ENCODE measurements around the gene ITPRID2.

DNA sequence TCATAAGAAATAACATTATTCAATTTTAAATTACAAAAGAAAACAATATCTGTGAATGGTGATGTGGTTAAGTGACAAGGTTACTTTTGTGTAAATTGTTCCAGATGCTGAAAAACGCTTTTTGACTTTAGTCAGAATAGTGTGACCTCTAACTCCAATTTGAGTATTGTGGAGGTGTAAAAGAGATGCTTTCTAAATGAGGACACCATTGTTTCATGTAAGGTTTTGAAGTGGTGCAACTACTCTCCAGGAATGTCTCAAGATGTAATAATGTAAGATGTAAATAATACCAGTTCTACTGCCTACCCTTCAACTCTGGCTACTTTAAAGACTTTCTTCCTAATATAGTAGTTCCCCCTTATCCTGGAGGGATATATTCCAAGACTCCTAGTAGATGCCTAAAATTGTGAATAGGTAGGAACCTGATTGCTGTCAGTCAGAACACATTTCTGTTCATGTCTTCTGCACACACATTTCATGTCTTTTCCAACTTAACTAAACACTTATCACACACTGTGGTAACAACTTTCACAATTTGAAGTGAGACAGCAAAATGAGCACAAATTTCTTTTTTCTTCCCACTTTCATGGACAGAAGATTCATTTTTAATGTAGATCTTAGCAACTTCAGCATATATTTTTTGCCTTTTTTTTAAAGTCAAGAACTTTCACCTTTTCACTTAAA, 55.1 kb downstream of the ITPRID2 start:
- TF ChIP-seq, protein P1, sequence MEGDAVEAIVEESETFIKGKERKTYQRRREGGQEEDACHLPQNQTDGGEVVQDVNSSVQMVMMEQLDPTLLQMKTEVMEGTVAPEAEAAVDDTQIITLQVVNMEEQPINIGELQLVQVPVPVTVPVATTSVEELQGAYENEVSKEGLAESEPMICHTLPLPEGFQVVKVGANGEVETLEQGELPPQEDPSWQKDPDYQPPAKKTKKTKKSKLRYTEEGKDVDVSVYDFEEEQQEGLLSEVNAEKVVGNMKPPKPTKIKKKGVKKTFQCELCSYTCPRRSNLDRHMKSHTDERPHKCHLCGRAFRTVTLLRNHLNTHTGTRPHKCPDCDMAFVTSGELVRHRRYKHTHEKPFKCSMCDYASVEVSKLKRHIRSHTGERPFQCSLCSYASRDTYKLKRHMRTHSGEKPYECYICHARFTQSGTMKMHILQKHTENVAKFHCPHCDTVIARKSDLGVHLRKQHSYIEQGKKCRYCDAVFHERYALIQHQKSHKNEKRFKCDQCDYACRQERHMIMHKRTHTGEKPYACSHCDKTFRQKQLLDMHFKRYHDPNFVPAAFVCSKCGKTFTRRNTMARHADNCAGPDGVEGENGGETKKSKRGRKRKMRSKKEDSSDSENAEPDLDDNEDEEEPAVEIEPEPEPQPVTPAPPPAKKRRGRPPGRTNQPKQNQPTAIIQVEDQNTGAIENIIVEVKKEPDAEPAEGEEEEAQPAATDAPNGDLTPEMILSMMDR (IDR thresholded peaks at IDR 0.05; ENCODE audit: low read depth, low read length), result no peak
- TF ChIP-seq MAX (IDR thresholded peaks at IDR 0.05; ENCODE audit: low read depth, low read length), result no peak
- no peak for TF ChIP-seq POLR2A (IDR thresholded peaks at IDR 0.05; ENCODE audit: extremely low read depth, insufficient read length)
